Measurements from ENCODE around the gene ASB3. TPM values are rescaled to one million over a fixed set of nuclear protein-coding genes. Genes with fewer than 3 reads are reported as not detected.
"Not testable (repeated sequence)": the region's sequence is repeated elsewhere in the genome, so short reads cannot be mapped to it uniquely, and the experiment has no call there.

Gene ASB3
- total and polyA plus RNA-seq, 9 donors, result 9.6 to 24.8 (median 19.0) TPM

DNA sequence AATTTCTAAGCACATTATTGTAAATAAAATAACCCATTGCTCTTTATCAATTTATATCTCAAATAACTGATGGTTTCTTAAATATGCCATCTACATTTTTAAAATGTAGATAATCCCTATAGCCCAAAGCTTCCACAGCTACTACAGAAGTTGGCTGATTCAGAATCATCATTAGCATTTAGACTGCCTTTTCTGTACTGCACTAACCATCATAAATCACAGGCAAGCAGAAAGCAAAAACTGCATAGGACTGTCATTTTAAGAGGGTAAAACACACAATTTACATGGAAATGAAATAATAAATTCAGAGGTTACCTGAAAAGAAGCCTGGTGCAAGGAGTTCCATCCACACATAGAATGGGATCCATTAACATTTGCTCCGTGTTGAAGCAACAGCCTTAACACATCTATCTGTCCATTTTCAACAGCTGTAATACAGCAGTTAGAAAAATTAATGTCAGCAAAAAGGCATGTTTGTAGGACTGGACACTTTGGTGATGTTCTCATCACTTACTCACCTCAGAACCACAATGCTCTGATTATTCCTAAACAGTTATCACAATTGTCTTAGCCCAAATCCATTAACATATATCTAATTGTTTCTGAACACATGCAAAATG lies 57.5 kb downstream of the ASB3 start:
- H3K4me3 ChIP-seq, result no peak overlapping the region
- no peaks in the 10 kb centered on the region for H3K9me3 ChIP-seq
- TF ChIP-seq CTCF (IDR thresholded peaks at IDR 0.05) (no peak), POLR2A (IDR thresholded peaks at IDR 0.05) (no peak), EP300 (IDR thresholded peaks at IDR 0.05) (no peak)
- no peaks in the 10 kb centered on the region for H3K27me3 ChIP-seq
- intact Hi-C loops (cut with DNase I), result no loop called here
- H3K27ac ChIP-seq, result no peak overlapping the region
- no peaks in the 10 kb centered on the region for H3K4me1 ChIP-seq (ENCODE audit: insufficient read depth)
- no peaks in the 10 kb centered on the region for H3K36me3 ChIP-seq
- DNase-seq, result no peak
- 65 to 78% (median 70%) methylated on average over 1 of the region's 1 CpG for WGBS, 3 donors

GRCh38 chr2:53727921-53728320 lies 58.8 kb downstream of the ASB3 start:
- intact Hi-C loops (cut with DNase I), result no loop called here
- H3K36me3 ChIP-seq, result no peaks in the 10 kb centered on the region

GRCh38 chr2:53725662-53726061 lies 61.1 kb downstream of the ASB3 start:
- Histone ChIP-seq H3K36me3 (no peaks in the 10 kb centered on the region), H3K4me1 (ENCODE audit: insufficient read depth) (no peaks in the 10 kb centered on the region), H3K4me3 (no peak overlapping the region), H3K9me3 (no peaks in the 10 kb centered on the region), H3K27ac (no peak overlapping the region), H3K27me3 (no peaks in the 10 kb centered on the region)
- no peak for DNase-seq
- intact Hi-C loops (cut with DNase I), result no loop called here
- TF ChIP-seq EP300 (IDR thresholded peaks at IDR 0.05) (no peak), CTCF (IDR thresholded peaks at IDR 0.05) (no peak), POLR2A (IDR thresholded peaks at IDR 0.05) (no peak)
- 87 to 89% (median 87%) methylated on average over 4 of the region's 4 CpGs for WGBS, 3 donors

More at GRCh38 chr2:53727921-53728320, 58.8 kb downstream of the ASB3 start:
- H3K4me1 ChIP-seq (ENCODE audit: insufficient read depth), result no peaks in the 10 kb centered on the region
- no peaks in the 10 kb centered on the region for H3K27me3 ChIP-seq
- no peak for DNase-seq
- no peak overlapping the region for H3K4me3 ChIP-seq
- H3K27ac ChIP-seq, result no peak overlapping the region
- 92 to 95% (median 92%) methylated on average over 3 of the region's 3 CpGs for WGBS, 3 donors
- no peaks in the 10 kb centered on the region for H3K9me3 ChIP-seq
- TF ChIP-seq POLR2A (IDR thresholded peaks at IDR 0.05), result no peak
- TF ChIP-seq CTCF (IDR thresholded peaks at IDR 0.05), result no peak
- TF ChIP-seq EP300 (IDR thresholded peaks at IDR 0.05), result no peak

- H3K36me3 ChIP-seq, result no peaks in the 10 kb centered on the region
- no peaks in the 10 kb centered on the region for H3K9me3 ChIP-seq
- 94 to 99% (median 98%) methylated on average over 2 of the region's 2 CpGs for WGBS, 3 donors
- no peak for TF ChIP-seq CTCF (IDR thresholded peaks at IDR 0.05)
- TF ChIP-seq EP300 (IDR thresholded peaks at IDR 0.05), result no peak
- no peak for TF ChIP-seq POLR2A (IDR thresholded peaks at IDR 0.05)
- no peak for DNase-seq
- H3K27ac ChIP-seq, result no peak overlapping the region
- H3K4me1 ChIP-seq (ENCODE audit: insufficient read depth), result no peaks in the 10 kb centered on the region
- intact Hi-C loops (cut with DNase I), result no loop called here
- H3K27me3 ChIP-seq, result no peaks in the 10 kb centered on the region
- H3K4me3 ChIP-seq, result no peak overlapping the region
Measured at GRCh38 chr2:53724536-53724935, 62.2 kb downstream of the ASB3 start.

GRCh38 chr2:53720944-53721343 lies 65.8 kb downstream of the ASB3 start:
- H3K4me1 ChIP-seq (ENCODE audit: insufficient read depth); H3K9me3 ChIP-seq; H3K27ac ChIP-seq; intact Hi-C loops (cut with DNase I); DNase-seq; H3K4me3 ChIP-seq; H3K27me3 ChIP-seq; H3K36me3 ChIP-seq: not testable (repeated sequence)
- 97 to 100% (median 99%) methylated on average over 3 of the region's 3 CpGs for WGBS, 3 donors

Data from ovary (tissue), 9 donors.